ENCODE results near the gene RPL13A.

DNA sequence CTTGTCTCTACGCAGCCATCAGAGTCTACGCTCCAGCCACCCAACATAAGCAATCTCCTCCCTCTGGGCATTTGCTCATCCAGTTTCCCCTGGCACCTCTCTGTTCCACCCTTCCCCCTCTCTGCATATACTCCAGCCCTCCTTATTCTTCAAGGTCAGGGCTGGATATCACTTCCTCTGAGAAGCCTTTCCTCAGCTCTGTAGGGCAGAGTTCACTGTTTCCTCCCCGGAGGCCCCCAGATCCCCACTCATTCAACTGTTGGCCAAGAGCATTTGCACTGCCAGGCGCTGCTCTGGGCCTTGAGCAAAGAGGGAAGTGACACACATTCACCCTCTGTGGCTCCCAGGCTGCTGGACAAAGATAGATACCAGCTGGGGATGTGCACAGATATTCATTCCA is 28.4 kb downstream of the RPL13A start:
- TF ChIP-seq MYC (IDR thresholded peaks at IDR 0.05; ENCODE audit: low read depth, low read length) (no peak), FOS (IDR thresholded peaks at IDR 0.05; ENCODE audit: borderline replicate concordance, insufficient read depth, low read length) (no peak)
